Breast epithelium (tissue), 4 donors: Measurements from ENCODE around the gene CADPS. TPM values are rescaled to one million over a fixed set of nuclear protein-coding genes. Genes with fewer than 3 reads are reported as not detected.

Experiments
- DNase-seq, 2 donors: peaks; one replicate each; pipeline ENCODE4 v3.0.0-alpha.2; 2019; ENCODE audit warnings: low spot score in 2 of 2
- H3K27ac ChIP-seq, 2 donors: fragments of 200-600 bp; sonication (generic) in 1 of 2; one replicate each; pipeline ENCODE4 v1.5.1; 2016 to 2019; ENCODE audit warnings: mild to moderate bottlenecking in 1 of 2
- H3K27me3 ChIP-seq, 2 donors: fragments of 200-600 bp; sonication (generic) in 1 of 2; one replicate each; pipeline versions ENCODE4 v1.5.1 to v1.6.0; 2017 to 2019; ENCODE audit warnings: control low read depth in 1 of 2, mild to moderate bottlenecking in 1 of 2
- H3K36me3 ChIP-seq: fragments of 200-600 bp; one replicate; pipeline ENCODE4 v1.5.1; 2019
- H3K4me1 ChIP-seq, 2 donors: fragments of 200-600 bp; sonication (generic); one replicate each; pipeline ENCODE4 v1.5.1; 2016 to 2019; ENCODE audit warnings: control low read depth in 1 of 2
- H3K4me3 ChIP-seq, 3 donors: fragments of 200-600 bp; sonication (generic); 1 replicate in 2 of 3; 2 replicates in 1 of 3; pipeline ENCODE4 v1.5.1; 2016 to 2019; ENCODE audit warnings: mild to moderate bottlenecking in 3 of 3, moderate library complexity in 2 of 3
- H3K9me3 ChIP-seq, 2 donors: fragments of 200-600 bp; sonication (generic) in 1 of 2; one replicate each; pipeline ENCODE4 v1.5.1; 2016 to 2019; ENCODE audit warnings: control low read depth in 1 of 2
- CTCF ChIP-seq, 3 donors: fragments of 450-650 bp; IDR thresholded peaks; one replicate each; pipeline ENCODE4 v1.5.1; 2016 to 2017; ENCODE audit warnings: antibody characterized with exemption in 3 of 3, mild to moderate bottlenecking in 3 of 3, moderate library complexity in 3 of 3
- POLR2A ChIP-seq: fragments of 450-650 bp; IDR thresholded peaks from one replicate; pipeline ENCODE4 v1.6.1; 2016; ENCODE audit warnings: antibody characterized with exemption, mild to moderate bottlenecking, moderate library complexity
- POLR2AphosphoS5 ChIP-seq, 3 donors: sonication (generic); formaldehyde crosslinking; IDR thresholded peaks; one replicate each; pipeline ENCODE4 v1.6.1; 2017; ENCODE audit warnings: antibody characterized with exemption in 3 of 3
- intact Hi-C: fragments of 100-400 bp; cut with DNase I; formaldehyde crosslinking; loops from one replicate; pipeline ENCODE4 v1.15.1; 2023; ENCODE audit warnings: low total_unique reads
- total RNA-seq, 3 donors: library from RNA; depleted of rRNA; stranded (reverse); fragments of >200 nt; gene quantifications; one replicate each; pipeline ENCODE4 v1.1.0, GENCODE V29; 2016

The CADPS gene
- total RNA-seq, 3 donors from 2014 or later, result under 0.01 to 45.8 (median 0.15) TPM

GRCh38 chr3:62355703-62356102 lies 519.5 kb downstream of the CADPS start:
- DNase-seq, result no peak
- H3K27me3 ChIP-seq, result no peaks in the 10 kb centered on the region
- H3K4me1 ChIP-seq, result no peaks in the 10 kb centered on the region
- no peak overlapping the region for H3K27ac ChIP-seq
- TF ChIP-seq POLR2AphosphoS5 (IDR thresholded peaks at IDR 0.05), result no peak
- no peak for TF ChIP-seq CTCF (IDR thresholded peaks at IDR 0.05)
- no peak for TF ChIP-seq POLR2A
- H3K4me3 ChIP-seq, result no peak overlapping the region
- no peaks in the 10 kb centered on the region for H3K36me3 ChIP-seq
- no peaks in the 10 kb centered on the region for H3K9me3 ChIP-seq
- intact Hi-C loops, result no loop called here
